ENCODE data around the gene RPL27A. TPM values are rescaled to one million over a fixed set of nuclear protein-coding genes. Genes with fewer than 3 reads are reported as not detected.

RPL27A gene
- total RNA-seq, 1 experiment from 2014 or later, result 1,103 TPM

DNA sequence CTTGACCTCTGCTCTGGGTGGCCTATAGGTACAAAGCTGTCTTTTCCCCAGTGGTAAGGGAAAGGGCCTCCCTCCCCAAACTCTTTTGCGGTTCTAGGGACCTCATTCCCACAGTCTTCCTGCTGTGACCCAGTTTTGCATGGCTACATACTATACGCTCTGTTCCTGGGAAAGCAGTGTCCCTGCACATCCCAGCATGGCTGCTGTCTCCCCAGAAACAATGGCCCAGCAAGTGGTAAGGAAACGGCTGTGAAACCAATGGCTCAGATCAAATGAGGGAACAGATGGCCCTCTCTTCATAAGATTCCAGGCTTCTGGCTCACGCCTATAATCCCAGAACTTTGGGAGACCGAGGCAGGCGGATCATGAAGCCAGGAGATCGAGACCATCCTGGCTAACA is 41.1 kb downstream of the RPL27A start:
- Mint-ChIP-seq H3K4me1 (peaks cover 43% of the 10 kb centered on the region), H3K36me3 (no peaks in the 10 kb centered on the region), H3K4me3 (no peak overlapping the region), H3K9me3 (no peaks in the 10 kb centered on the region), H3K27me3 (ENCODE audit: low read depth) (no peaks in the 10 kb centered on the region), H3K27ac (0 out of 2 replicates have a peak overlapping the region, but pooled peaks have one; percentile 23)
- CTCF ChIA-PET, result no interaction called here
- DNase-seq (ENCODE audit: low spot score), result no peak
- TF ChIP-seq ZNF416 (CRISPR knock-in tag; IDR thresholded peaks at IDR 0.05) (no peak), ZNF423 (CRISPR knock-in tag; IDR thresholded peaks at IDR 0.05) (0 out of 2 replicates have a peak, but pooled peaks have one; percentile 41)
- POLR2A ChIA-PET, result no interaction called here
- peak; percentile 19; the same call in 1 of the 2 replicates for ATAC-seq

DNA sequence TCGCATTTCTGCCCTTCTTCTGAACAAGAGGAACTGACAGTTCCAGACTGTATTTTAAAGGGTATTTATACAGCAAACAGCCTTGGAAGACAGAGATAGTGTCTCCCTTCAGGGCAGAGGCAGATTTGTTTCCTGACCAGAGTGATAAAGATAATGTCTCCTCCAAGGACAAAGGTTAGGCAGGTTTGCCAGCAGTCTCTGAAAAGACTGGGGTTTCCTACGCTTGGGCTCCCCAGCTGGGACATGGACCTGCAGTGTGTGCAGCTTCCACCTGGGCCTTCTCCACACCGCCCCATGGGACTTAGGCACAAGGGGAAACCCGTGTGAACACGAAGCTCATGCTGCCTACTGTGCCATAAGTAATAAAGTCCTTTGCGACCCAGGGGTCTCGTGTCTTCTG is 42.1 kb downstream of the RPL27A start:
- Mint-ChIP-seq H3K4me1 (peaks cover 40% of the 10 kb centered on the region), H3K27me3 (ENCODE audit: low read depth) (no peaks in the 10 kb centered on the region), H3K4me3 (no peak overlapping the region), H3K9me3 (no peaks in the 10 kb centered on the region), H3K36me3 (no peaks in the 10 kb centered on the region), H3K27ac (peak overlapping the region; percentile 50; the same call in 1 of the 2 replicates)
- ChIA-PET CTCF (no interaction called here), POLR2A (no interaction called here)
- TF ChIP-seq EMX1 (CRISPR knock-in tag; IDR thresholded peaks at IDR 0.05) (no peak), SMAD4 (CRISPR knock-in tag; IDR thresholded peaks at IDR 0.05) (no peak), ZNF671 (CRISPR knock-in tag; IDR thresholded peaks at IDR 0.05) (no peak), ZNF219 (CRISPR knock-in tag; IDR thresholded peaks at IDR 0.05; ENCODE audit: borderline replicate concordance) (no peak), ZNF121 (CRISPR knock-in tag; IDR thresholded peaks at IDR 0.05) (no peak), NR2C2 (CRISPR knock-in tag; IDR thresholded peaks at IDR 0.05) (no peak), SMAD3 (CRISPR knock-in tag; IDR thresholded peaks at IDR 0.05; ENCODE audit: borderline replicate concordance) (no peak)
- TF ChIP-seq, protein P1, sequence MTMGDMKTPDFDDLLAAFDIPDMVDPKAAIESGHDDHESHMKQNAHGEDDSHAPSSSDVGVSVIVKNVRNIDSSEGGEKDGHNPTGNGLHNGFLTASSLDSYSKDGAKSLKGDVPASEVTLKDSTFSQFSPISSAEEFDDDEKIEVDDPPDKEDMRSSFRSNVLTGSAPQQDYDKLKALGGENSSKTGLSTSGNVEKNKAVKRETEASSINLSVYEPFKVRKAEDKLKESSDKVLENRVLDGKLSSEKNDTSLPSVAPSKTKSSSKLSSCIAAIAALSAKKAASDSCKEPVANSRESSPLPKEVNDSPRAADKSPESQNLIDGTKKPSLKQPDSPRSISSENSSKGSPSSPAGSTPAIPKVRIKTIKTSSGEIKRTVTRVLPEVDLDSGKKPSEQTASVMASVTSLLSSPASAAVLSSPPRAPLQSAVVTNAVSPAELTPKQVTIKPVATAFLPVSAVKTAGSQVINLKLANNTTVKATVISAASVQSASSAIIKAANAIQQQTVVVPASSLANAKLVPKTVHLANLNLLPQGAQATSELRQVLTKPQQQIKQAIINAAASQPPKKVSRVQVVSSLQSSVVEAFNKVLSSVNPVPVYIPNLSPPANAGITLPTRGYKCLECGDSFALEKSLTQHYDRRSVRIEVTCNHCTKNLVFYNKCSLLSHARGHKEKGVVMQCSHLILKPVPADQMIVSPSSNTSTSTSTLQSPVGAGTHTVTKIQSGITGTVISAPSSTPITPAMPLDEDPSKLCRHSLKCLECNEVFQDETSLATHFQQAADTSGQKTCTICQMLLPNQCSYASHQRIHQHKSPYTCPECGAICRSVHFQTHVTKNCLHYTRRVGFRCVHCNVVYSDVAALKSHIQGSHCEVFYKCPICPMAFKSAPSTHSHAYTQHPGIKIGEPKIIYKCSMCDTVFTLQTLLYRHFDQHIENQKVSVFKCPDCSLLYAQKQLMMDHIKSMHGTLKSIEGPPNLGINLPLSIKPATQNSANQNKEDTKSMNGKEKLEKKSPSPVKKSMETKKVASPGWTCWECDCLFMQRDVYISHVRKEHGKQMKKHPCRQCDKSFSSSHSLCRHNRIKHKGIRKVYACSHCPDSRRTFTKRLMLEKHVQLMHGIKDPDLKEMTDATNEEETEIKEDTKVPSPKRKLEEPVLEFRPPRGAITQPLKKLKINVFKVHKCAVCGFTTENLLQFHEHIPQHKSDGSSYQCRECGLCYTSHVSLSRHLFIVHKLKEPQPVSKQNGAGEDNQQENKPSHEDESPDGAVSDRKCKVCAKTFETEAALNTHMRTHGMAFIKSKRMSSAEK (CRISPR knock-in tag; IDR thresholded peaks at IDR 0.05; ENCODE audit: borderline replicate concordance), result no peak
- TF ChIP-seq, protein P2, sequence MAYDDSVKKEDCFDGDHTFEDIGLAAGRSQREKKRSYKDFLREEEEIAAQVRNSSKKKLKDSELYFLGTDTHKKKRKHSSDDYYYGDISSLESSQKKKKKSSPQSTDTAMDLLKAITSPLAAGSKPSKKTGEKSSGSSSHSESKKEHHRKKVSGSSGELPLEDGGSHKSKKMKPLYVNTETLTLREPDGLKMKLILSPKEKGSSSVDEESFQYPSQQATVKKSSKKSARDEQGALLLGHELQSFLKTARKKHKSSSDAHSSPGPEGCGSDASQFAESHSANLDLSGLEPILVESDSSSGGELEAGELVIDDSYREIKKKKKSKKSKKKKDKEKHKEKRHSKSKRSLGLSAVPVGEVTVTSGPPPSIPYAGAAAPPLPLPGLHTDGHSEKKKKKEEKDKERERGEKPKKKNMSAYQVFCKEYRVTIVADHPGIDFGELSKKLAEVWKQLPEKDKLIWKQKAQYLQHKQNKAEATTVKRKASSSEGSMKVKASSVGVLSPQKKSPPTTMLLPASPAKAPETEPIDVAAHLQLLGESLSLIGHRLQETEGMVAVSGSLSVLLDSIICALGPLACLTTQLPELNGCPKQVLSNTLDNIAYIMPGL (CRISPR knock-in tag; IDR thresholded peaks at IDR 0.05), result no peak
- ATAC-seq (no peak), DNase-seq (ENCODE audit: low spot score) (no peak)

DNA sequence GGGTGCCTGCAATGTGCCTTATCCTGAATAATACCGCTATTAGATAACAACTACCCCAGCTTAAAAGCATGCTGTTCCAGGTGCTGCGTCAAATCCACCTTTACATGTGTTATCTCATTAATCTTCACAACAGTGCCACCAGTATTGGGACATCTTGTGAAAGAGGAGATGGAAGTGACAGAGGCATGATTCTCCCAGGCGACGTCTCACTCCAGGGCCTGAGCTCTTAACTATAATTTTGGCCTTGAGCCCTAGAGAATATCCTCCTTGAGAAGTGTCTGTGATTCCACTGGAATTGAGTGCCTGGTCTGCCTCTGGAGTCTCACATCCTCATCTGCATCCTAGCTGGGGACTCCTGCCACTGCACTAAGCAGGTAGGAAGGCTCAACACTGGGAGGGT is 43.8 kb downstream of the RPL27A start:
- no peak for DNase-seq (ENCODE audit: low spot score)

More for the DNA sequence above, 43.8 kb downstream of the RPL27A start:
- POLR2A ChIA-PET, result no interaction called here
- Mint-ChIP-seq H3K27ac (no peak overlapping the region; the same call in 1 of the 2 replicates), H3K27me3 (ENCODE audit: low read depth) (no peaks in the 10 kb centered on the region), H3K36me3 (no peaks in the 10 kb centered on the region), H3K4me3 (no peak overlapping the region), H3K9me3 (no peaks in the 10 kb centered on the region), H3K4me1 (peaks cover 31% of the 10 kb centered on the region)
- no peak for TF ChIP-seq SMAD3 (CRISPR knock-in tag; IDR thresholded peaks at IDR 0.05; ENCODE audit: borderline replicate concordance)
- no peak for TF ChIP-seq CREM (CRISPR knock-in tag; IDR thresholded peaks at IDR 0.05)
- no peak for TF ChIP-seq ZNF317 (CRISPR knock-in tag; IDR thresholded peaks at IDR 0.05; ENCODE audit: borderline replicate concordance, low read depth)
- no peak for TF ChIP-seq SMAD4 (CRISPR knock-in tag; IDR thresholded peaks at IDR 0.05)
- no peak for TF ChIP-seq EMX1 (CRISPR knock-in tag; IDR thresholded peaks at IDR 0.05)
- no peak for TF ChIP-seq ZNF671 (CRISPR knock-in tag; IDR thresholded peaks at IDR 0.05)
- no peak for TF ChIP-seq JUN (CRISPR knock-in tag; IDR thresholded peaks at IDR 0.05)
- no peak for TF ChIP-seq OVOL2 (CRISPR knock-in tag; IDR thresholded peaks at IDR 0.05; ENCODE audit: borderline replicate concordance)
- TF ChIP-seq RORB (CRISPR knock-in tag; IDR thresholded peaks at IDR 0.05), result no peak
- TF ChIP-seq, protein P3, sequence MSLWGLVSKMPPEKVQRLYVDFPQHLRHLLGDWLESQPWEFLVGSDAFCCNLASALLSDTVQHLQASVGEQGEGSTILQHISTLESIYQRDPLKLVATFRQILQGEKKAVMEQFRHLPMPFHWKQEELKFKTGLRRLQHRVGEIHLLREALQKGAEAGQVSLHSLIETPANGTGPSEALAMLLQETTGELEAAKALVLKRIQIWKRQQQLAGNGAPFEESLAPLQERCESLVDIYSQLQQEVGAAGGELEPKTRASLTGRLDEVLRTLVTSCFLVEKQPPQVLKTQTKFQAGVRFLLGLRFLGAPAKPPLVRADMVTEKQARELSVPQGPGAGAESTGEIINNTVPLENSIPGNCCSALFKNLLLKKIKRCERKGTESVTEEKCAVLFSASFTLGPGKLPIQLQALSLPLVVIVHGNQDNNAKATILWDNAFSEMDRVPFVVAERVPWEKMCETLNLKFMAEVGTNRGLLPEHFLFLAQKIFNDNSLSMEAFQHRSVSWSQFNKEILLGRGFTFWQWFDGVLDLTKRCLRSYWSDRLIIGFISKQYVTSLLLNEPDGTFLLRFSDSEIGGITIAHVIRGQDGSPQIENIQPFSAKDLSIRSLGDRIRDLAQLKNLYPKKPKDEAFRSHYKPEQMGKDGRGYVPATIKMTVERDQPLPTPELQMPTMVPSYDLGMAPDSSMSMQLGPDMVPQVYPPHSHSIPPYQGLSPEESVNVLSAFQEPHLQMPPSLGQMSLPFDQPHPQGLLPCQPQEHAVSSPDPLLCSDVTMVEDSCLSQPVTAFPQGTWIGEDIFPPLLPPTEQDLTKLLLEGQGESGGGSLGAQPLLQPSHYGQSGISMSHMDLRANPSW (CRISPR knock-in tag; conservative IDR thresholded peaks at IDR 0.05; ENCODE audit: low read depth), result no peak
- no peak for TF ChIP-seq ZNF263 (CRISPR knock-in tag; IDR thresholded peaks at IDR 0.05; ENCODE audit: low read depth)
- TF ChIP-seq SOX15 (CRISPR knock-in tag; IDR thresholded peaks at IDR 0.05), result no peak
- TF ChIP-seq MXD4 (CRISPR knock-in tag; IDR thresholded peaks at IDR 0.05; ENCODE audit: borderline replicate concordance), result no peak
- TF ChIP-seq, protein P4, sequence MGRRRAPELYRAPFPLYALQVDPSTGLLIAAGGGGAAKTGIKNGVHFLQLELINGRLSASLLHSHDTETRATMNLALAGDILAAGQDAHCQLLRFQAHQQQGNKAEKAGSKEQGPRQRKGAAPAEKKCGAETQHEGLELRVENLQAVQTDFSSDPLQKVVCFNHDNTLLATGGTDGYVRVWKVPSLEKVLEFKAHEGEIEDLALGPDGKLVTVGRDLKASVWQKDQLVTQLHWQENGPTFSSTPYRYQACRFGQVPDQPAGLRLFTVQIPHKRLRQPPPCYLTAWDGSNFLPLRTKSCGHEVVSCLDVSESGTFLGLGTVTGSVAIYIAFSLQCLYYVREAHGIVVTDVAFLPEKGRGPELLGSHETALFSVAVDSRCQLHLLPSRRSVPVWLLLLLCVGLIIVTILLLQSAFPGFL (CRISPR knock-in tag; IDR thresholded peaks at IDR 0.05; ENCODE audit: borderline replicate concordance), result no peak
- no peak for TF ChIP-seq ATF1 (CRISPR knock-in tag; IDR thresholded peaks at IDR 0.05)
- CTCF ChIA-PET, result no interaction called here
- ATAC-seq, result no peak
